D341Med (cell line): ENCODE measurements around the gene ARL15.

Experiments
- DNase-seq: peaks from one replicate; pipeline ENCODE4 v3.0.0; 2012; ENCODE audit warnings: low spot score

Gene ARL15

DNA sequence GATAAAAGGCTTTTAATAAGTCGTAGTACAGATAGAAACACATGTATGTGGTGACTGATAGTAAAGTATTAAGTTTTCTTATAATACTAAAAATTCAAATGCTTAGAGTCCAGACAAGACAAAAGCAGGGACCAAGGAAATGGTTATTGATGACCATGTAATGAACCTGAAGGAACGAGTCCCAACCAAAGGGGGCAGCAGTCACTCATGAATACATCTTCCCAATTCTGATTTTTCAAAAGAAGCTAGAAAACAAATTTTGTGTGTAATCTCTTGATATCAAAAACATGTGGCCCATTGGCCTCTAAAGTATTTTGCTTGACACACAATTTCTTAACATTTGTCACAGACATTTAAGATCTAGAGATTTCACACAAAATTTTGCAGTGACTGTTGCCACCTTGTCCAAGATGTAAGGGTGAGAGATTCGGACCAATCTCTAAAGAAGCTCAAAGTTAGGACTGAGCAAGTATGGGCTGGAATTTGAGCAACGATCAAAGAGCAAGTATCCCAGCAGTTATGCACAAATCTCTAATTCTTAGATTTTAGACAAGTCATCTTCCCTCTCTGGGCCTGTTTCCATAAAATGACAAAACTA, 66.8 kb downstream of the ARL15 start:
- peak; percentile 39 for DNase-seq

DNA sequence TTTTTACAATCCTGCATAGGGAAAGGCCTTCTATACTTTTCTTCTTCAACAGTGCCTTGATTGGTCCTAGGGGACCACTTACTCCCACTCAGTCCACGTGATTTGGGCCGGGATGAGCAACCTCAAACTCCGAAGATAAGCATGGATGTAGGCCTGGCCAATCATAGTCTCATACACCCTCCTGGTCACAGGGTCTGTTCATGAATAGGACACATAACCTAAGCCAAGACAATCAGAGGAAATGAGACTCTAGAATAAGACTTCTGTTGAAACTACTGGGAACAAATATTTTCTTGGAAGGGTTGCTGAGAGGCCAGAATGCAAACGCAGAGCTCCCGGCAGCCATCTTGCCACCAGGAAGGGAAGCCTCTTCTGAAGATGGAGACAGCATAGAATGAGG, 68.1 kb downstream of the ARL15 start:
- no peak for DNase-seq

DNA sequence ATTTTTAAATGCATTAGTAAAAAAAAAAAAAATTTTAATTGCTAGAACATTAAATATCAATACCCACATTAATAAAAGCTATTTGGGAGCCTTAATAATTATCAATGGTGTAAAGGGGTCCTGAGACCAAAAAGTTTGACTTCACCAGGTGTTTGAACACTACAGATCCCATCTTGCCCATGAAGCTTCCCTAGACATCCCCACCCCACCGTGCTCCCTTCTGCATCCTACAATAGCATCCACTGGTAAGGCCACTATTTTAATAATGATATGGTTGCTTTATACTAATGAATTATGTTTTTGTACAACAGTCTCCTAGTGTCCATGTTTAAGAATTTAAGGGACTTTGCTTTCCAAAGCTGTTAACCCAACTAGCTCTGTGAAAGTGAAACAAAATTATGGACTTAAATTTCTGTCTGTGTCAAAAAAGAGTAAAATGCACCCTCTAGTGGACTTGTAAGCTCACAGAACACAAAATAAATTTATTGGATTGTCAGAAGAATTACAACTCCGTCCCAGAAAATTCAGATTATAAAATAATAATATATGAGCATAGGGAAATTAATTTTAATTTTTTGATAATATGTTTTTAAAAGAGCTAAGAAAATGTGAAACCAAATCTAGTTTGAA, 76.0 kb downstream of the ARL15 start:
- DNase-seq: no peak

DNA sequence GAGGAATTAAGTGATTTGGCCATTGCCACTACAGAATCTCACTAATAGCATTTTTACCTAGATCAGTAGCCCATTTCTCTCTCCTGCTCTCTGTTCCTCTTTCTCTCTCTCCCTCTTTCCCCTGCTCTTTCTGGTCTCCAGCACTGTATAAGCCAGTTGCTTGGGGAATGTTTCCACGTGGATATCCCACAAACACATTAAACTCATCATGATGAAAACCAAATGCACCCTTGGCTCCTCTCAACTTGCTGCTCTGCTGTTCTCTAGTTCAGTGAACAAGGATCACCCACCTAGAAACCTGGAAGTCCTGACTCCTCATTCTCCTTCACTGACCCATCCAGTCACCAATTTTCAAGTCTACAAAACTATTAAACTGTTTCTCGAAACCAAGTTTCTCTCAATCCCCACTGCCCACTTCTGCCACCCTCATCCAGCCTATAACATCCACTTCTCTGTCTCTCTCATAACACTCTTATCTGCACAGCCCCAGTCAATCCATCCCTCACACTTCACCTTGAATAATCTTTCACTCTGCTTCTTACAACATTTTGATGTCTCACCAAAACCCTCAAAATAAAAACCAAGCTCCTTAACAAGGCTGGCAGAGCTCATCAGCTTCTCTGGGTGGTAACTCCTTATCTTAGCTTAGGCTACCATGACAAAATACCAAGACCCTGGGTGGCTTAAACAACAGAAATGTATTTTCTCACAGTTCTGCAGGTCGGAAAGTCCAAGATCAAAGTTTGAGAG, 79.3 kb downstream of the ARL15 start:
- no peak for DNase-seq

DNA sequence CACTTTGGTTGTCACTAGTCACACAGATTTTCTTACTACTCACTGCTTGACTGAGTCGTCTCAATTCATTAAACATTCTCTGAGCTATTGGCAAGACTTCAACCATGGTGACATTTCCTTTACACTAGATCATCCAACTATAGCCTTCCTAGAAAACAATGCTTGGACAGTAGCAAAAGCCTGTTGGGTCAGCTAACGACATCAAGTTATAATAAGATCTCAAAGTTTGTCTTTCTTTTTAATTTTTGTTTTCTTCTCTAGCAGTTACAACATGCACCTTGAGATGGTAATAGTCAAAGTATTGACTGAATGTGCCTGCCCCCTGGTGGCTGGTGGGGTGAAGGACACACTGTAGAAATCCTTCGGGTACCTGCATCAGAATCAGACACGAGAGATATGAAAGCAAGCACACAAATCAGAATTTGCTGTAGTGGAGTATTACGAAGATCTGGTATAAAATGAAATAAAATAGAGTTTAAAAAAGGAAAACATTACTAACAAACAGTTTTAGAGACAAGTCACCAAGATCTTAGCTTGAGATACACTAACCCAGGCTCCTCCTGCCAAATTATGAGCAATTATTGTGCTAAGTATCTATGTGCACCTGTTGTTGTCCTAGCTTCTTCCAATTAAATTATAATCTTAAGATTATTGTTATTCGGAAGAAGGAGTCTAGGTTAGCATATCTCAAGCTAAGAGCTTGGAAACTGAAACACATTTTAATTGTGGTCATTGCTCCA, 81.2 kb downstream of the ARL15 start:
- DNase-seq: peak; percentile 63

DNA sequence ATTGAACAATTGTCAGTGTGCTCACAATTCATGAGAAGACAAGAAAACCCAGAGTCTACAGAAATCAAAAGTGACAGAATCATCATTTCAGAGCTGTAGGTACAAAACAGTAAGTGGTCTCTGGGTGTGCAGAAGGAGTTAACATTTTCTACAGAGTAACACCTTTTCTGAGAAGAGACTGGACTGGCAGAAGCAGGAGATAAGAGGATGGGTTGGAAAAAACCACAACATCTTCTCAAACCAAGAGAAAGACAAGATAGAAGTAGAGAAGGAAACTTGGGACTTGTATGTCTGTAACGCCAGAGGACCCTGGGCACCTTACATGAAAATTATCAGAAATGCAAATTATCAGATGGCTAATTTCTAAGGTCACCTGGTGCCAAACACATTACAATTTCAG, 82.6 kb downstream of the ARL15 start:
- DNase-seq: no peak

DNA sequence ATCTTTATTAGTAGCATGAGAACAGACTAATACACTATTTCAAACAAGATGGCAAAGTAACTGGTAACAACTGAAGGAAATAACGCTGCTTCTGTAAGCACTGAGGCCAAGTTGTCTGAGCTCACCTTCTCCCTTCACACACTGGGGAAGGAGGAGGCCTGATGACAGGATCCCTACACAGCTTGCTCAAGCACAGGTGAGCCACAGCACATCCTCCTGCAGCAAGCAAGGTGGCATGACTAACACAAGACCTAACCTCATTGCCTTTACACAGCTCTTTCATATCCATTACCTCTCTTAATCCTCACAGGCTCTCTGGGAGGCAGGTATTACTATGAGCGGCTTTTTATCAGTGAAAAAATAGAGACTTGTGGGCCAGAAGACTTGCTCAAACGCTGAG, 83.3 kb downstream of the ARL15 start:
- no peak for DNase-seq

DNA sequence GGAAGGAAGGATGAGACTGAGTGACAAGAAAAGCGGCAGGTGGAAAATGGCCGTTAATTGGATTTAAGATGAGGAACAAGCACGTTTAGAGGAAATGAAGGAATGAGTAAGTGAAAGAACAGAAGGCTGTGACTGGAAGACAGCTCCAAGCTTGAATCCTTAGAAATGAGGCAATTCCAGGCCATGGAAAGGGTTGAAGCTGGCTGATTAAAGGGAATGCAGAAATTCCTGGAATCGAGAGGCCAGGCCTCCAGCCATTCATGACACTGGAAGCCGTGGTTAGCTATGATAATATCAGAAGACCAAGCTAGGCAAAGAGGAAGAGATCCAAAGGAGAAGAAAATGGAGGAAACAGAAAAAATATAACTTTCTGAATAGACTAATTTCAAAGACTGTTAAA, 84.2 kb downstream of the ARL15 start:
- no peak for DNase-seq

DNA sequence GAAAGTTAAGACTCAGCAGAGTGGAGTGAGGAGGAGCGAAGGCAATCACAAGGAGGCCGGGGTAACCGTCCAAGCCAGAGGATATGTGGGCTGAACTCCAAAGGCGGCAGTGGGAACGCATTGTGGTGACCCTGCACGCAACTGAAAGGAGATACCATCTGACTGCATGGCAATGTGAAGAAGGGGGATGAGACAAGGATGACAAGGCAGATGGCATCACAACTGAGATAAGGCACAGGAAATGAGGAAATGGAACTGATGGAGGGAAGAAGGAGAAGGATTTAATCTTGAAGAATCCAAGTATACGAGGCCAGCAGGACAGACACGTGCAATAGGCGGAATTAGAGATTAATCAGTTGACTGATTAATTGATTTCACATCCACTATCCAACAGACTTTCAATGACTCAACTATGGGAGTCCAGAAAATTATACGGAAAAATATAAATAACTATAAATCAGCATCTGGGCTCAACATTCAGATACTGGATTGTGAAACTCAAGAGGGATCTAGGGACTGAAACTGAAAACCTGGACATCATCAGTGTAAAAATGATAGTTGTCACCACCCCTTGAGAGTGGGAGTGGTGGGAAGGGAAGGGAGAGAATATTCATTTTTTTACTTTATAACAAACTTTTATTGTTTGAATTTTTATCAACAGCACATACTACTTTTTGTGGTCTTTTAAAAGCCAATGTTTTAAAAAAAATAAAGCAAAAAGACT, 86.1 kb downstream of the ARL15 start:
- DNase-seq: no peak

DNA sequence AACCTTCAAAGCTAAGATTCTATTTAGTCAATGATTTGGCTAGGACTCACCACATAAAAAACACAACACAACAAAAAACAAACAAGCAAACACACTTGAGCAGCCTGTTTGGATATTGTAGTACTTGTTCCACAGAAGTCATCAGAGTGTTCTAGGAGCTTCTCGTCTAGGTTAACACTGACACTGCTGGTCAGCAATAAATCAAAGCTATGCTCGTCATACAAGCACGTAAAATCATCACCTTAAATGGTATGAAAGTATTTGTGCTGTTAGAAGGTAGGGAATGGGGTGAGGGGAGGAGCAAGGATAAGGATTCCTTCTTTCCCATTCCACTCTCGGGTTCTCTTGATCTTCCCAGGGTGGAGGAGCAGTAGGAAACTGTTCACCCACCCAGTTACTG, 88.0 kb downstream of the ARL15 start:
- DNase-seq: no peak

DNA sequence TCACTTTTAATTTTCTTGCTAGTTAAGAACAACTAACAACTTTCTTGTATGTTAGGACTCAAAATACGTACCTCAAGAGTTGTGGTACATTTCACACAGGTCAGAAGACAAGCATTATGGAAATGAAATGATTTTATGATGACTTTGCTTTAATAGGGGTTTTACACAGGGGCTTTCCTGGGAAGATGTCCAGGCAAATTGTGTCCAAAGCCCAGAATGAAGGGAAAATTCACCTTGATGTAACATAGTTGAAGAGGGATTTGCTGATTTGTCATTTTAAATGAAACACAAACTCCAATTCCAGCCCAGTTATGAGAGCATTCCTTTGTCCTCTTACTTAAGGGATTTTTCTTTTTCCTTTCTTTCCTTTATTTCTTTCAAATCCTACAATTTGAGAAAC, 89.2 kb downstream of the ARL15 start:
- no peak for DNase-seq

DNA sequence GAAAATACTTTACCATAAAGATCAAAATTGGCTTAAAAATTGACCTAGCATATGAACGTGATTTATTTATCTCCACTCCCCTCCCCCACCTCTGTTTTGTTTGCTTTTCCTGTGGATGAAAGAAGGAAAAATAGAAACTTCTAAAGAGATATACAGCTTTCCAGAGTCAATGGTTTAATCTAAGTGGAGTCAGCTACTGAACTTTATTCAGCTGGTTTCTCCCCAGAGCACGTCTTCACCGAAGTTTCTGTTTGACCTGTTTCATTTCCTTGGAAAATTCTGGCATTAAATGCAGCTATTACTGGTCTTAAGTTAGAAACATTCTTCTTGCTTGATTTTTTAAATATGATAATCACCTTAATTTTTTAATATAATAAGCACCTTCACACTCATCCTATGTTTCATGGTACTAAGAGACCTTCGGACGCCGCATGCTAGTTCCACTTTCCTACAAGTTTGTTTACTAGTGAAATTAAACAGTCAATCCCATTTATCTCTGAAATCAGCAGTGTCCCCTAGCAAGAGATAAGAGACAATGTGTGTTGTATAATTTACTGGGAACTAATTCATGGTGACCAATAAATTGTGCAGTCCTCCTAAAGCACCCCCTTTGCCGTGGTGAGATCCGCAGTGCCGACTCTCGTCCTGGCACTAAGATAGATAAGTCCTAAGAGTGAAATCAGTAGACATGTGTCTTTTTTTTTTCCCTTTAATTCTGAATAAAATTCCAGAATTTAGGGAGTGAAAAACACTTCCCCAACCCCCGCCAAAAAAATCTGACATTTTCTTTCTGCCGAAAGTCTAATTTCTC, 89.9 kb downstream of the ARL15 start:
- no peak for DNase-seq

DNA sequence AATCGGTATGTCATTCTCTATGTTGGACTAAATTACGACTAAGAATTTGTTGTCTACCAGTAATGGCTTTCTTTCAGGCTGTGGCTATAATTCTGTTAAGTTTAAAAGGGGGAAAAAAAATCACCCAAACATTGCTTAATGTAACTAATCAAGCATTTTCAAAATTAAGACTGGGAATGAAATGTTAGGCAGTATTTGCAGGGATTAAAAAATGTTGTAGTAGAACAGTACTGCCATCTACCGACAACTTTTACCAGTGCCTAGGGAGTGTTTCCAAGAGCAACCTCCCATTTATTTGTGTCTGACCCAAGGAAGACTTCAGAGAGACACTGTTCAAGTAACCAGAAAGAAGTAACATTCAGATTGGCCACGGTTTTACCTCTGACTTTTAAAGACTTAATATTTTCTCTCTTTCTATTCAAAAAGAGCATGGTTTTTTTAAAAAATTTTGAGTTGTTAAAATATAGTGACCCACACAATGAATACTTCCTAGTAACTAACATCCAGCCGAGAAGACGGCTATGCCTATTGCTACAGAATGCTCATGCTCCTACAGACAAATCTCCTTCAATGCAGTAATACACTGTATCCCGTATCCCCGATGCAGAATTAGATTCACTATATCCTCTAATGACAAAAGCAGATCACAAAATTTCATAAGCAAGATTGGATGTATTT, 92.4 kb downstream of the ARL15 start:
- peak; percentile 50 for DNase-seq

DNA sequence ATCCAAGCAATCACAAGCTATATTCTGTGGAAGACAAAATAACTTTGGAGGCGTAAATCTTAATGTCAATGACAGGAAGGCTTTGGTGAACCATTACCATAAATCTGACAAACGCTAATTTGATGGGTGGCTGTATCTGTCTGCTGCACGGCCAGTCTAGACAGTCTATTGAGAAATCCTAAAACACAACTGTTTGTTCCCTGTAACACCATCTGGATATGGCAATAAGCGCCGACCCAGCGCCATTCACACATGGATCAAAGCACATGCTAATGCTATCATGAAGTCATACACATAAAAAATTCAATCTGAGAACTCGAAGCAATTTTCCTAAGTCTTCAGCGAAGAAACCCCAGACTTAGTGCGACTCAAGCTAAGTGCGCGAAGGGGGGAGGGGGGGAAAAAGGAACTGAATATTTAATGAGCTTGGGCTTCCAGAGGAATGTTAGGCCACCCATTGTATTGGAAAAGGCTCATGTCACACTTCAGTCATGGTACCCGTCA, 95.1 kb downstream of the ARL15 start:
- no peak for DNase-seq

DNA sequence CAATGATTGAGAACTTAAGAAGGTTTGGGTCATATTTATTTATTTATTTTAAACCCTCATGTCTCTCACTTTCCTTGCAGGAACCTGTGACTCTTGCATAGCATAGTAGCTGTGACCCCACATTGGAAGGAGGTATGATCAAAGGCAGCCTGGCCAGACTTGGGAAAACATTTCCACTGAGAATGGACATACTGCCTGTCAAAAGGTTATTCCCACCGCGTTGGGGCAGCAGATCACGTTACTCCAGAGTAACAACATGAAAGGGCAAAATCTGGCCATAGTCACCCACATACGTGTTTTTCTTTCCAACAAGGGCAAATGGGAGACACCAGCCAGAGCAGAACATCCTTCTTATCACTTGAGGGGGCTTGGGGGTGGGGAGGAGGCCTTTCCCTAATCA, 95.7 kb downstream of the ARL15 start:
- DNase-seq: no peak

DNA sequence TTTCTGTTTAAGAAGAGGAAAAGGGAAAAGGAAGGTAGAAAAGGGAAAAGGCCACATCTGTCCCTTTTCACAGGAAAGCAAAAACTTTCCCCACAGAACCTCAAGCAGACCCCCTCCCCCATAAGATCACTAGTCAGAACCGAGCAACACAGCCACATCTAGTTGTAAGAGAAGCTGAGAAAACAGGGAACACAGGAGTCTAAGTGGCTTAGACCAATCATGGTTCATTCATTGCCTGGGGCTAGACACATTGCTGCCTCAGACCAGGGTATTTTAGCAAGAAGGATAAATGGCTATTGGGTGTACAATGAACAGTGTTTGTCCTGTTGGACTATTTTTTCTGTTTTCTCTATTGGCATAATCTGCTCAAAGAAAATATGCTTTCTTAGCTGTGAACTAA, 98.0 kb downstream of the ARL15 start:
- DNase-seq: no peak

DNA sequence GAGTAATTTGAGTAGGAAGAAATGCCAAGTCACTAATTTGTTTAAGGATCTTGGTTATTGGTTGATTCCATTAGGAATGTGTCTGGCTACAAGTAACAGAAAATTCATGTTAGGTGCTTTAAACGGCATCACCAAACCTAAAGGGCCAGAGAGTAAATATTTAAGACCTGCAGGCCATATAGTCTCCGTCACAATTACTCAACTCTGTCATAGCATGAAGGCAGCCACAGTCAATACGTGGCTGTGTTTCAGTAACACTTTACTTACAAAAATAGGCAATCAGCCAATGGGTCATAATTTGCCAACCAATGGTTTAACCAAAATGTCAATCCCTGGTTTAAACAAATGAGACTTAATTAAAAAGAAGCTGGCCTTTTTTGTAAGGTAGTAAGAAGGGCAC, 98.5 kb downstream of the ARL15 start:
- no peak for DNase-seq

DNA sequence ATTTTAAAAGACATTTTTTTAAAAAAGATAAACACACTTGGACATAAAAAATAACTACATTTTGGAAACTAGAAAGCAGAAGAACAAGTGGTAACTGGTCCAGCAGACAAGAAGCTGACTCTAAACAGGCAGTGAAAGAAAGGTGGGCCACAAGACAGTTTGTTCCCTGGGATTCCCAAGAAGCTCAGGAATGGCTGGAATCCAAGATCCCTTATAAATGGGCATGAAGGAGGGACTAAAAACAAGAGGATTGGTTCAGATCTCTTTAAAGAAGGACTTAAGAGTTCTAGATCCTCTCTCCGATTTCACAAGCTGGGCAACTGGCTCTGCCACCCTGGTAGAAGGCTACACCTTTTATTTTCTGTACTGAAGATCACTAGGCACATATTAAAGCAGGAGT, 102.8 kb downstream of the ARL15 start:
- DNase-seq: no peak

DNA sequence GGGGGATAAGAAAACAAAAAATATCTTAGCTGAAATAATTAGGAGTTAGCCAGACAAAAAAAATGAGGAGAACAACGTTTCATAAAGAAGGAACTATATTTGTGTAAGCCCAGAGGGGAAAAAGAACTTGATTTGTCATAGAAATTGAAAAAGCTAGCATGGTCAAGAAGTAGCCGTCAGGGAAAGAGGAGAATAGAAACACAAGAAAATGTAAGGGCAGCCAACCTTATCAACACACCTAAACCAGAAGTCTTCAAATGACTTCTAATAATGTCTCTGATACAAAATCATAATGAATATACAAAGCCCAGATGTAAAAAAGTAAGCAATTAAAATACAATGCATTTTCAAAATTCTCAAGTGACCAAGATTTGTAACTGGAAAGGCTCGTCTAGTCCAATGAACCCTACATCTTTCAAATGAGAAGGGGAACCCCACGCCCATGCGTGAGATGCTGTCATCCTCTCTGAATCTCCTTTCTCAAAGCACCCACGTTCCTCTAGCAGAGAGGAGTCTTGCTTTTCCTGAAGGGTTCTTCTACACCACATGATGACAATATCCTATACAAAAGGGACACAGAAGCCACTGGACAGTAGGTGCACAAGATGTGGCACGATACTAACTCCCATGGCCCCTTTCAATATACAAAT, 103.7 kb downstream of the ARL15 start:
- DNase-seq: no peak

DNA sequence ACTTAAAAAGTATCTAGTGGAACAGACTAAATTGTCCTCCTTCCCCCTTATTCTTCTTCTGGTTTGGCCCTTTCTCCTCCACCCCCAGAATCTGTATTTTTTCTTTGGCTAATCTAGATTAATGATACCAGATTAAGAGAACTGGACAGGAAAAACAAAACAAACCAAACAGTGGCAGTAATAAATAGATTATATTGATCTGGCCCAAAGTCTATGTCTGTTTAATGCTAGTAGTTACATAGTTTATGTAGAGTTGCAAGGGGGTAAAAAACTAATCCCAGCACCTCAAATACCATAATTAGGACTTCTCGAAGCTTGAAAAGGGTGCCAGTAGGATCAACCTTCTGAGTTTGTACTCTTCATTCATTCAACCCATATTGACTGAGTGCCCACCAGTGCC, 104.5 kb downstream of the ARL15 start:
- no peak for DNase-seq
